ENCODE data around the gene TMSB4X.
"Not testable (repeated sequence)": the region's sequence is repeated elsewhere in the genome, so short reads cannot be mapped to it uniquely, and the experiment has no call there.

TMSB4X gene

DNA sequence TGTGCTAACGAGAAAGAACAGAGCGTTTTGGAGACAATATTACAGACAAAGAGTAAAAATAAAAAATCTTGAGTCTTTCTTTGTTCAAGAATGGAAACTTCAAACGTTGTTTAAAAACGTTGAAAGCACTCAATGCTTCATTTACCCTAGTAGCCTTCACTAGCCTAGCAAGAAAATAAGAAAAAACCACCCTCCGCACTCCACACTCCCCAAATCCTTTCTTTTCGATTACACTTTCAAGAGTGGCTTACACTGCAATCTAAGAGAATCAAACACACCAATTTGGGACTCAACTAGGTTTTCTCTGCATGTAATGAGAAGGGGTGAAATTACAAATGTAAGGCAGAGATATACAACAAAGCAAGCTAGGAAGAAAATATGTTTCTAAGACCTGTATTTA, 4.7 kb downstream of the TMSB4X start:
- TF ChIP-seq, protein P1, sequence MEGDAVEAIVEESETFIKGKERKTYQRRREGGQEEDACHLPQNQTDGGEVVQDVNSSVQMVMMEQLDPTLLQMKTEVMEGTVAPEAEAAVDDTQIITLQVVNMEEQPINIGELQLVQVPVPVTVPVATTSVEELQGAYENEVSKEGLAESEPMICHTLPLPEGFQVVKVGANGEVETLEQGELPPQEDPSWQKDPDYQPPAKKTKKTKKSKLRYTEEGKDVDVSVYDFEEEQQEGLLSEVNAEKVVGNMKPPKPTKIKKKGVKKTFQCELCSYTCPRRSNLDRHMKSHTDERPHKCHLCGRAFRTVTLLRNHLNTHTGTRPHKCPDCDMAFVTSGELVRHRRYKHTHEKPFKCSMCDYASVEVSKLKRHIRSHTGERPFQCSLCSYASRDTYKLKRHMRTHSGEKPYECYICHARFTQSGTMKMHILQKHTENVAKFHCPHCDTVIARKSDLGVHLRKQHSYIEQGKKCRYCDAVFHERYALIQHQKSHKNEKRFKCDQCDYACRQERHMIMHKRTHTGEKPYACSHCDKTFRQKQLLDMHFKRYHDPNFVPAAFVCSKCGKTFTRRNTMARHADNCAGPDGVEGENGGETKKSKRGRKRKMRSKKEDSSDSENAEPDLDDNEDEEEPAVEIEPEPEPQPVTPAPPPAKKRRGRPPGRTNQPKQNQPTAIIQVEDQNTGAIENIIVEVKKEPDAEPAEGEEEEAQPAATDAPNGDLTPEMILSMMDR (conservative IDR thresholded peaks at IDR 0.05) = no peak
- H3K27ac ChIP-seq = no peak overlapping the region

- not testable (repeated sequence) for H3K27ac ChIP-seq
These were observed 5.1 kb downstream of the TMSB4X start for GRCh38 chrX:12980039-12980438.

GRCh38 chrX:12981880-12982279, 7.0 kb downstream of the TMSB4X start:
- TF ChIP-seq, protein P1 (conservative IDR thresholded peaks at IDR 0.05) = no peak

DNA sequence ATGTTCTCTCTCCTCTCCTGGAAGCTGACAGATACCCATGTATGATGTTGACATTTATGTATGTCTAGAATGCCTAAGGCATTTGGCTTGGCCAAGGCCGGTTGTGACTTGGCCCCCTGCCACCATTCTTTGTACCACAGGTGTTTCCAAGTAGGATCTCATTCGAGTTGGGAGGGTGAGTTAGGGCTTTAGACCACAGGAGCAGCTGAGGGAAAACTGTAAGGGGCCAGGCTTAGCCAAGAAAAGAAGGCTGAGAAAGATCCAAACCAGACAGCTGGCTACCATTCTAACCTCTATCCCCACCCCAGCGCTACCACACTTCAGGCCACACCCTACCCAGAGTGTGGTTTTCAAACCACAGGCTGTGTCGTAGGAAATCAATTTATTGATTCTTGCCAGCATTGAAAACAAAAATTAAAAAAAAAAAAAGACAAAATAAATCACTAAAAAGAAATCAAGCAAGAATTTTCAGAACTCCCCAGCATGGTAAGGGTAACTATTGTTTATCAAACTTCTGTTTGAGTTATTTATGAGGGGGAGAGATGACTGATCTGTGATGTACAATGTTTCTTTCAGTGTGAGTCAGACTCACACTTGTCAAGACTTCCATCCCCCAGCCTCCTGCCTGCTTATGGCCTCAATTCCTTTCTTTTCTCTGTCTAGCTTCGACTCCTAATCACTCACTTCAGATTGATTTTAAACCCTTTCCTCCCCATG, 9.9 kb downstream of the TMSB4X start:
- H3K27ac ChIP-seq = peak overlapping the region; percentile 41
- TF ChIP-seq, protein P1 (conservative IDR thresholded peaks at IDR 0.05) = no peak

More at GRCh38 chrX:12981880-12982279, 7.0 kb downstream of the TMSB4X start:
- no peak overlapping the region for H3K27ac ChIP-seq

DNA sequence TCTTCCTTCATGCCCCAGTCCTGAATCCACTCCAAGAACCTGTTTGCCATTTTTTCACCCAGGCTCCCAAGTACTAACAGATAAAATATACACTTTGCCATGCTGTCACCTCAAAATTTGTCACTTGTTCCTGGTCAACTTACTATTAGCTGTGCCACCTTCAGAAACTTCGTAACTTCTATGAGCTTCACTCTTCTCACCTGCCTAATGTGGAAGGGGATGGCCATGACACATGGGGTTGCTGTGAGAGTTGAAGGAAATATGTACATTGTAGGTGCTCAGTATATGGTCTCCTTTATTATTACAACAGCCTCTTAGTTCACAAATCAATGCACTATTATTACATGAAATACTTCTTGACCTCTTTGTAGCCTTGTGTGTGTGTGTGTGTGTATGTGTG, 10.4 kb downstream of the TMSB4X start:
- peak overlapping the region; percentile 41 for H3K27ac ChIP-seq
- TF ChIP-seq, protein P1 (conservative IDR thresholded peaks at IDR 0.05) = no peak

- H3K27ac ChIP-seq = peak overlapping the region; percentile 89; the same call in 1 of the 2 replicates
- TF ChIP-seq, protein P1 (conservative IDR thresholded peaks at IDR 0.05) = no peak
These were observed 11.4 kb downstream of the TMSB4X start for GRCh38 chrX:12986164-12986779.

DNA sequence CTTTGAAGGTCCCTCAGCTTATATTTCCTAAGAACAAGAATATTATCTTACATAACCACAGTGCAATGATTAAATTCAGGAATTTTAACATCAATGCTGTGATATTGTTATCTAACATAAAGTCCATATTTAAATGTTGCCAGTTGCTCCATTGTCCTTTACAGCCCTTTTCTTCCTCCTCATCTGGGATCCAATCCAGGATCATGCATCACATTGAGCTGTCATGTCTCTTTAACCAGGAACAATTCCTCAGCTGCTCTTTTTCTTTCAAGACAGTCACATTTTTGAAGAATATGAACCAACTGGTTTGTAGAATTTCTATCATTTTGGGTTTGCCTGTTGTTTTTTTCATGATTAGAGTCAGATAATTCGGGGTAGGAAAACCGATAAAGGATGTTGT, 12.0 kb downstream of the TMSB4X start:
- TF ChIP-seq, protein P1 (conservative IDR thresholded peaks at IDR 0.05) = no peak
- peak overlapping the region; percentile 89; the same call in 1 of the 2 replicates for H3K27ac ChIP-seq

DNA sequence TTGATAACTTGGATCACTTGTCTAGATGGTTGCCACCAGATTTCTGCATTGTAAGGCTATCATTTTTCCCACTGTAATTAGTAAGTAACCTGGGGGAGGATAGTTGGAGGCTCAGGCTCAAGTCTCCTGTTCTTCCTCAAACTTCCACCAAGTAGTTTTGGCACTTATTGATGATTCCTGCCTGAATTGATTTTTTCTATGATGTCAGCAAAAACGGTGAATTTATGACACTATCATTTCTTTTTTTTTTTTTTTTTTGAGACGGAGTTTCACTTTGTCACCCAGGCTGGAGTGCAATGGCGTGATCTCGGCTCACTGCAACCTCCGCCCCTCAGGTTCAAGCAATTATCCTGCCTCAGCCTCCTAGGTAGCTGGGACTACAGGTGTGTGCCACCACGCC, 12.4 kb downstream of the TMSB4X start:
- TF ChIP-seq, protein P1 (conservative IDR thresholded peaks at IDR 0.05) = no peak
- peak overlapping the region; percentile 89 for H3K27ac ChIP-seq
